H4 (cell line): ENCODE measurements around the gene NR3C2. TPM values are rescaled to one million over a fixed set of nuclear protein-coding genes. Genes with fewer than 3 reads are reported as not detected.
"Not testable (repeated sequence)": the region's sequence is repeated elsewhere in the genome, so short reads cannot be mapped to it uniquely, and the experiment has no call there.

Source experiments
- DNase-seq: peaks from one replicate; pipeline ENCODE4 v3.0.0-alpha.2; 2015; ENCODE audit warnings: low spot score
- total RNA-seq: library from RNA; depleted of rRNA; stranded (reverse); fragments of >200 nt; shearing (Covaris generic); gene quantifications from 2 replicates; pipeline ENCODE4 v1.2.3, GENCODE V29; 2014

Gene NR3C2
- total RNA-seq, 1 experiment from 2014 or later, result 1.9 TPM

GRCh38 chr4:148170408-148171365 is 271.5 kb downstream of the NR3C2 start:
- DNase-seq, result no peak

GRCh38 chr4:148166132-148166591 is 276.1 kb downstream of the NR3C2 start:
- no peak for DNase-seq

GRCh38 chr4:148164557-148164956 is 277.7 kb downstream of the NR3C2 start:
- DNase-seq, result no peak

- DNase-seq, result no peak
These were observed 279.2 kb downstream of the NR3C2 start for GRCh38 chr4:148162991-148163390.

GRCh38 chr4:148162519-148162918 is 279.7 kb downstream of the NR3C2 start:
- no peak for DNase-seq

- DNase-seq, result no peak
These were observed 280.6 kb downstream of the NR3C2 start for GRCh38 chr4:148161601-148162000.

- DNase-seq, result no peak
These were observed 282.4 kb downstream of the NR3C2 start for GRCh38 chr4:148159793-148160192.

- DNase-seq, result no peak
These were observed 287.4 kb downstream of the NR3C2 start for GRCh38 chr4:148154769-148155168.

- no peak for DNase-seq
These were observed 289.2 kb downstream of the NR3C2 start for GRCh38 chr4:148152868-148153625.

GRCh38 chr4:148151806-148152205 is 290.4 kb downstream of the NR3C2 start:
- no peak for DNase-seq

GRCh38 chr4:148145475-148145874 is 296.7 kb downstream of the NR3C2 start:
- no peak for DNase-seq

- DNase-seq, result no peak
These were observed 299.0 kb downstream of the NR3C2 start for GRCh38 chr4:148143174-148143573.

- DNase-seq, result no peak
These were observed 300.7 kb downstream of the NR3C2 start for GRCh38 chr4:148141501-148141900.

- no peak for DNase-seq
These were observed 315.4 kb downstream of the NR3C2 start for GRCh38 chr4:148126825-148127224.

GRCh38 chr4:148124512-148124911 is 317.7 kb downstream of the NR3C2 start:
- DNase-seq, result no peak

- DNase-seq, result not testable (repeated sequence)
These were observed 319.1 kb downstream of the NR3C2 start for GRCh38 chr4:148123161-148123560.

- no peak for DNase-seq
These were observed 322.0 kb downstream of the NR3C2 start for GRCh38 chr4:148120216-148120615.

- DNase-seq, result no peak
These were observed 323.6 kb downstream of the NR3C2 start for GRCh38 chr4:148118633-148119032.

- DNase-seq, result no peak
These were observed 324.0 kb downstream of the NR3C2 start for GRCh38 chr4:148118179-148118578.

- no peak for DNase-seq
These were observed 325.2 kb downstream of the NR3C2 start for GRCh38 chr4:148116969-148117368.

GRCh38 chr4:148116264-148116663 is 325.9 kb downstream of the NR3C2 start:
- DNase-seq, result no peak

- DNase-seq, result no peak
These were observed 327.8 kb downstream of the NR3C2 start for GRCh38 chr4:148114436-148114835.
